Effector memory CD8-positive, alpha-beta T cell (primary cell): ENCODE results near the gene RAP1GAP2.
A peak's percentile ranks its signal among the peaks of the same experiment; 100 is the strongest.

ENCODE experiments used
- ATAC-seq: fragments of 150-1000 bp; cut with Tn5 transposase; replicated peaks from 2 replicates; pipeline ENCODE4 v1.10.0; 2021; ENCODE audit warnings: mild to moderate bottlenecking, moderate library complexity
- DNase-seq, 3 experiments: peaks; one replicate each; pipeline ENCODE4 v3.0.0; 2021
- H3K27ac Mint-ChIP-seq, 2 donors: one replicate each; pipeline ENCODE4 v1.8.0; 2022; ENCODE audit warnings: mild to moderate bottlenecking in 2 of 2, mixed read lengths in 2 of 2, moderate library complexity in 2 of 2
- H3K27me3 Mint-ChIP-seq, 2 donors: one replicate each; pipeline ENCODE4 v1.8.0; 2022; ENCODE audit warnings: mixed read lengths in 2 of 2
- H3K36me3 Mint-ChIP-seq: one replicate; pipeline ENCODE4 v1.8.0; 2022; ENCODE audit warnings: mild to moderate bottlenecking, moderate library complexity, mixed read lengths; ENCODE audit not compliant: insufficient read depth
- H3K4me1 Mint-ChIP-seq, 2 donors: one replicate each; pipeline ENCODE4 v1.8.0; 2022; ENCODE audit warnings: low read depth in 2 of 2, mixed read lengths in 2 of 2
- H3K4me3 Mint-ChIP-seq, 2 donors: one replicate each; pipeline ENCODE4 v1.8.0; 2022; ENCODE audit warnings: mild to moderate bottlenecking in 2 of 2, mixed read lengths in 2 of 2, moderate library complexity in 2 of 2
- H3K9me3 Mint-ChIP-seq, 2 donors: one replicate each; pipeline ENCODE4 v1.8.0; 2022; ENCODE audit warnings: mixed read lengths in 2 of 2

Gene RAP1GAP2

GRCh38 chr17:2894782-2895181, 98.5 kb downstream of the RAP1GAP2 start:
- no peak overlapping the region for H3K4me3 Mint-ChIP-seq
- peaks cover 17% of the 10 kb centered on the region for H3K36me3 Mint-ChIP-seq
- H3K4me1 Mint-ChIP-seq, result peaks cover 42 to 59% of the 10 kb centered on the region in 2 donors
- DNase-seq, result no peak
- no peak for ATAC-seq
- no peak overlapping the region for H3K27ac Mint-ChIP-seq
- no peaks in the 10 kb centered on the region for H3K9me3 Mint-ChIP-seq
- no peaks in the 10 kb centered on the region for H3K27me3 Mint-ChIP-seq

- DNase-seq (no peak), ATAC-seq (no peak)
- Mint-ChIP-seq H3K36me3 (peaks cover 17% of the 10 kb centered on the region), H3K9me3 (no peaks in the 10 kb centered on the region), H3K4me3 (no peak overlapping the region), H3K4me1 (peaks cover 37 to 47% of the 10 kb centered on the region in 2 donors), H3K27me3 (no peaks in the 10 kb centered on the region), H3K27ac (peak overlapping the region in 1 of 2 donors; percentile 76)
Measured at GRCh38 chr17:2897605-2898004, 101.4 kb downstream of the RAP1GAP2 start.

GRCh38 chr17:2898255-2898926, 102.2 kb downstream of the RAP1GAP2 start:
- ATAC-seq (no peak), DNase-seq (no peak)
- Mint-ChIP-seq H3K4me1 (peaks cover 38 to 45% of the 10 kb centered on the region in 2 donors), H3K27me3 (no peaks in the 10 kb centered on the region), H3K9me3 (no peaks in the 10 kb centered on the region), H3K27ac (peak overlapping the region in 1 of 2 donors; percentile 72), H3K36me3 (peaks cover 14% of the 10 kb centered on the region), H3K4me3 (no peak overlapping the region)

GRCh38 chr17:2899906-2900305, 103.7 kb downstream of the RAP1GAP2 start:
- H3K36me3 Mint-ChIP-seq, result peaks cover 12% of the 10 kb centered on the region
- ATAC-seq, result no peak
- no peak overlapping the region for H3K27ac Mint-ChIP-seq
- no peak for DNase-seq
- no peak overlapping the region for H3K4me3 Mint-ChIP-seq
- H3K27me3 Mint-ChIP-seq, result no peaks in the 10 kb centered on the region
- H3K4me1 Mint-ChIP-seq, result peaks cover 41 to 42% of the 10 kb centered on the region in 2 donors
- no peaks in the 10 kb centered on the region for H3K9me3 Mint-ChIP-seq

- peak overlapping the region; percentile 44 to 79 for H3K27ac Mint-ChIP-seq
- peaks cover 15% of the 10 kb centered on the region for H3K36me3 Mint-ChIP-seq
- DNase-seq (no peak), ATAC-seq (no peak)
- no peaks in the 10 kb centered on the region for H3K9me3 Mint-ChIP-seq
- H3K4me1 Mint-ChIP-seq, result peaks cover 43 to 47% of the 10 kb centered on the region in 2 donors
- H3K4me3 Mint-ChIP-seq, result no peak overlapping the region
- no peaks in the 10 kb centered on the region for H3K27me3 Mint-ChIP-seq
Measured at GRCh38 chr17:2900842-2901241, 104.6 kb downstream of the RAP1GAP2 start.

GRCh38 chr17:2901582-2901981, 105.3 kb downstream of the RAP1GAP2 start:
- Mint-ChIP-seq H3K27me3 (no peaks in the 10 kb centered on the region), H3K36me3 (peaks cover 15% of the 10 kb centered on the region), H3K9me3 (no peaks in the 10 kb centered on the region), H3K4me1 (peaks cover 40 to 43% of the 10 kb centered on the region in 2 donors), H3K4me3 (no peak overlapping the region), H3K27ac (peak overlapping the region; percentile 44 to 79)
- DNase-seq (no peak), ATAC-seq (no peak)

GRCh38 chr17:2902546-2902945, 106.3 kb downstream of the RAP1GAP2 start:
- peak overlapping the region in 1 of 2 donors; percentile 27 for H3K27ac Mint-ChIP-seq
- DNase-seq (no peak), ATAC-seq (no peak)
- H3K27me3 Mint-ChIP-seq, result no peaks in the 10 kb centered on the region
- no peaks in the 10 kb centered on the region for H3K9me3 Mint-ChIP-seq
- no peak overlapping the region for H3K4me3 Mint-ChIP-seq
- H3K4me1 Mint-ChIP-seq, result peaks cover 43 to 47% of the 10 kb centered on the region in 2 donors
- peaks cover 22% of the 10 kb centered on the region for H3K36me3 Mint-ChIP-seq

GRCh38 chr17:2903193-2903974, 107.1 kb downstream of the RAP1GAP2 start:
- Mint-ChIP-seq H3K27ac (peak overlapping the region; percentile 27 to 67), H3K4me1 (peaks cover 46 to 51% of the 10 kb centered on the region in 2 donors), H3K36me3 (peaks cover 26% of the 10 kb centered on the region), H3K9me3 (no peaks in the 10 kb centered on the region), H3K4me3 (no peak overlapping the region), H3K27me3 (no peaks in the 10 kb centered on the region)
- no peak for ATAC-seq
- no peak for DNase-seq

GRCh38 chr17:2904135-2904534, 107.9 kb downstream of the RAP1GAP2 start:
- DNase-seq (no peak), ATAC-seq (no peak)
- H3K4me3 Mint-ChIP-seq, result no peak overlapping the region
- peaks cover 47 to 50% of the 10 kb centered on the region in 2 donors for H3K4me1 Mint-ChIP-seq
- no peak overlapping the region for H3K27ac Mint-ChIP-seq
- no peaks in the 10 kb centered on the region for H3K9me3 Mint-ChIP-seq
- no peaks in the 10 kb centered on the region for H3K27me3 Mint-ChIP-seq
- H3K36me3 Mint-ChIP-seq, result peaks cover 29% of the 10 kb centered on the region

GRCh38 chr17:2905269-2905668, 109.0 kb downstream of the RAP1GAP2 start:
- H3K27ac Mint-ChIP-seq, result peak overlapping the region; percentile 35 to 56
- DNase-seq (no peak), ATAC-seq (peak; percentile 49)
- no peaks in the 10 kb centered on the region for H3K9me3 Mint-ChIP-seq
- H3K4me1 Mint-ChIP-seq, result peaks cover 56 to 58% of the 10 kb centered on the region in 2 donors
- peaks cover 29% of the 10 kb centered on the region for H3K36me3 Mint-ChIP-seq
- H3K4me3 Mint-ChIP-seq, result peak overlapping the region in 1 of 2 donors; percentile 50
- H3K27me3 Mint-ChIP-seq, result no peaks in the 10 kb centered on the region

- H3K4me1 Mint-ChIP-seq, result peaks cover 57 to 58% of the 10 kb centered on the region in 2 donors
- peaks cover 30% of the 10 kb centered on the region for H3K36me3 Mint-ChIP-seq
- peak overlapping the region in 1 of 2 donors; percentile 50 for H3K4me3 Mint-ChIP-seq
- H3K9me3 Mint-ChIP-seq, result no peaks in the 10 kb centered on the region
- peak overlapping the region; percentile 35 to 56 for H3K27ac Mint-ChIP-seq
- DNase-seq (no peak), ATAC-seq (no peak)
- no peaks in the 10 kb centered on the region for H3K27me3 Mint-ChIP-seq
Measured at GRCh38 chr17:2905696-2906501, 109.7 kb downstream of the RAP1GAP2 start.

- ATAC-seq (no peak), DNase-seq (no peak)
- Mint-ChIP-seq H3K9me3 (no peaks in the 10 kb centered on the region), H3K4me3 (no peak overlapping the region), H3K4me1 (peaks cover 49 to 55% of the 10 kb centered on the region in 2 donors), H3K36me3 (peaks cover 30% of the 10 kb centered on the region), H3K27me3 (no peaks in the 10 kb centered on the region), H3K27ac (no peak overlapping the region)
Measured at GRCh38 chr17:2906901-2907300, 110.7 kb downstream of the RAP1GAP2 start.

GRCh38 chr17:2909175-2909845, 113.1 kb downstream of the RAP1GAP2 start:
- H3K27me3 Mint-ChIP-seq, result no peaks in the 10 kb centered on the region
- ATAC-seq, result no peak
- peaks cover 41 to 44% of the 10 kb centered on the region in 2 donors for H3K4me1 Mint-ChIP-seq
- peak overlapping the region in 1 of 2 donors; percentile 62 for H3K4me3 Mint-ChIP-seq
- H3K9me3 Mint-ChIP-seq, result no peaks in the 10 kb centered on the region
- peak overlapping the region; percentile 3 to 70 for H3K27ac Mint-ChIP-seq
- H3K36me3 Mint-ChIP-seq, result peaks cover 28% of the 10 kb centered on the region
- no peak for DNase-seq
